Breast epithelium (tissue), 4 donors: Measurements from ENCODE around the gene TUG1. TPM values are rescaled to one million over a fixed set of nuclear protein-coding genes. Genes with fewer than 3 reads are reported as not detected.

Source experiments
- DNase-seq, 2 donors: peaks; one replicate each; pipeline ENCODE4 v3.0.0-alpha.2; 2019; ENCODE audit warnings: low spot score in 2 of 2
- H3K27ac ChIP-seq, 2 donors: fragments of 200-600 bp; sonication (generic) in 1 of 2; one replicate each; pipeline ENCODE4 v1.5.1; 2016 to 2019; ENCODE audit warnings: mild to moderate bottlenecking in 1 of 2
- H3K27me3 ChIP-seq, 2 donors: fragments of 200-600 bp; sonication (generic) in 1 of 2; one replicate each; pipeline versions ENCODE4 v1.5.1 to v1.6.0; 2017 to 2019; ENCODE audit warnings: control low read depth in 1 of 2, mild to moderate bottlenecking in 1 of 2
- H3K36me3 ChIP-seq: fragments of 200-600 bp; one replicate; pipeline ENCODE4 v1.5.1; 2019
- H3K4me1 ChIP-seq, 2 donors: fragments of 200-600 bp; sonication (generic); one replicate each; pipeline ENCODE4 v1.5.1; 2016 to 2019; ENCODE audit warnings: control low read depth in 1 of 2
- H3K4me3 ChIP-seq, 3 donors: fragments of 200-600 bp; sonication (generic); 1 replicate in 2 of 3; 2 replicates in 1 of 3; pipeline ENCODE4 v1.5.1; 2016 to 2019; ENCODE audit warnings: mild to moderate bottlenecking in 3 of 3, moderate library complexity in 2 of 3
- H3K9me3 ChIP-seq, 2 donors: fragments of 200-600 bp; sonication (generic) in 1 of 2; one replicate each; pipeline ENCODE4 v1.5.1; 2016 to 2019; ENCODE audit warnings: control low read depth in 1 of 2
- CTCF ChIP-seq, 3 donors: fragments of 450-650 bp; IDR thresholded peaks; one replicate each; pipeline ENCODE4 v1.5.1; 2016 to 2017; ENCODE audit warnings: antibody characterized with exemption in 3 of 3, mild to moderate bottlenecking in 3 of 3, moderate library complexity in 3 of 3
- POLR2A ChIP-seq: fragments of 450-650 bp; IDR thresholded peaks from one replicate; pipeline ENCODE4 v1.6.1; 2016; ENCODE audit warnings: antibody characterized with exemption, mild to moderate bottlenecking, moderate library complexity
- POLR2AphosphoS5 ChIP-seq, 3 donors: sonication (generic); formaldehyde crosslinking; IDR thresholded peaks; one replicate each; pipeline ENCODE4 v1.6.1; 2017; ENCODE audit warnings: antibody characterized with exemption in 3 of 3
- intact Hi-C: fragments of 100-400 bp; cut with DNase I; formaldehyde crosslinking; loops from one replicate; pipeline ENCODE4 v1.15.1; 2023; ENCODE audit warnings: low total_unique reads
- total RNA-seq, 3 donors: library from RNA; depleted of rRNA; stranded (reverse); fragments of >200 nt; gene quantifications; one replicate each; pipeline ENCODE4 v1.1.0, GENCODE V29; 2016

Gene TUG1
- total RNA-seq, 3 donors from 2014 or later: 59.7 to 116 (median 84.9) TPM

GRCh38 chr22:30923168-30923900 lies 45.7 kb upstream of the TUG1 start:
- Histone ChIP-seq H3K36me3 (peaks cover 8% of the 10 kb centered on the region), H3K9me3 (no peaks in the 10 kb centered on the region), H3K27me3 (no peaks in the 10 kb centered on the region), H3K27ac (no peak overlapping the region), H3K4me3 (no peak overlapping the region), H3K4me1 (no peaks in the 10 kb centered on the region)
- TF ChIP-seq POLR2AphosphoS5 (IDR thresholded peaks at IDR 0.05) (no peak), POLR2A (no peak), CTCF (IDR thresholded peaks at IDR 0.05) (no peak)
- intact Hi-C loops: loop anchor here (10.0 kb wide), 1 partner anchor 309 kb away; no protein-coding TSS in a partner anchor
- DNase-seq: no peak

GRCh38 chr22:30925667-30926066 lies 43.4 kb upstream of the TUG1 start:
- intact Hi-C loops: loop anchor here (10.0 kb wide), 1 partner anchor 311 kb away; no protein-coding TSS in a partner anchor
- H3K27ac ChIP-seq: no peak overlapping the region
- no peak for DNase-seq
- TF ChIP-seq POLR2A: no peak
- no peak for TF ChIP-seq CTCF (IDR thresholded peaks at IDR 0.05)
- no peak for TF ChIP-seq POLR2AphosphoS5 (IDR thresholded peaks at IDR 0.05)
- H3K9me3 ChIP-seq: no peaks in the 10 kb centered on the region
- no peaks in the 10 kb centered on the region for H3K27me3 ChIP-seq
- H3K4me1 ChIP-seq: no peaks in the 10 kb centered on the region
- H3K4me3 ChIP-seq: no peak overlapping the region
- H3K36me3 ChIP-seq: peaks cover 8% of the 10 kb centered on the region

GRCh38 chr22:30926706-30927105 lies 42.4 kb upstream of the TUG1 start:
- Histone ChIP-seq H3K4me3 (no peak overlapping the region), H3K27ac (no peak overlapping the region), H3K27me3 (no peaks in the 10 kb centered on the region), H3K4me1 (no peaks in the 10 kb centered on the region), H3K36me3 (peaks cover 8% of the 10 kb centered on the region), H3K9me3 (no peaks in the 10 kb centered on the region)
- DNase-seq: no peak
- intact Hi-C loops: loop anchor here (10.0 kb wide), 1 partner anchor 312 kb away; no protein-coding TSS in a partner anchor
- TF ChIP-seq POLR2AphosphoS5 (IDR thresholded peaks at IDR 0.05) (no peak), POLR2A (no peak), CTCF (IDR thresholded peaks at IDR 0.05) (no peak)

- Histone ChIP-seq H3K27ac (no peak overlapping the region), H3K27me3 (no peaks in the 10 kb centered on the region), H3K36me3 (peaks cover 14% of the 10 kb centered on the region), H3K4me1 (no peaks in the 10 kb centered on the region), H3K4me3 (no peak overlapping the region), H3K9me3 (no peaks in the 10 kb centered on the region)
- no peak for TF ChIP-seq CTCF (IDR thresholded peaks at IDR 0.05)
- no peak for TF ChIP-seq POLR2AphosphoS5 (IDR thresholded peaks at IDR 0.05)
- no peak for TF ChIP-seq POLR2A
- intact Hi-C loops: loop anchor here (10.0 kb wide), 1 partner anchor 313 kb away; no protein-coding TSS in a partner anchor
- no peak for DNase-seq
These were observed 41.3 kb upstream of the TUG1 start for GRCh38 chr22:30927806-30928205.

- Histone ChIP-seq H3K9me3 (no peaks in the 10 kb centered on the region), H3K4me1 (no peaks in the 10 kb centered on the region), H3K36me3 (peaks cover 17% of the 10 kb centered on the region), H3K27me3 (no peaks in the 10 kb centered on the region), H3K4me3 (no peak overlapping the region), H3K27ac (no peak overlapping the region)
- DNase-seq: no peak
- no peak for TF ChIP-seq CTCF (IDR thresholded peaks at IDR 0.05)
- TF ChIP-seq POLR2AphosphoS5 (IDR thresholded peaks at IDR 0.05): no peak
- no peak for TF ChIP-seq POLR2A
- intact Hi-C loops: loop anchor here (10.0 kb wide), 1 partner anchor 314 kb away; no protein-coding TSS in a partner anchor
These were observed 40.7 kb upstream of the TUG1 start for GRCh38 chr22:30928401-30928800.
